HG03520 (cell line): ENCODE measurements around the gene MTHFD1L.
"Not testable (repeated sequence)": the region's sequence is repeated elsewhere in the genome, so short reads cannot be mapped to it uniquely, and the experiment has no call there.

ENCODE experiments used
- ATAC-seq: cut with Tn5 transposase; IDR thresholded peaks from one replicate; pipeline ENCODE4 v1.9.1; 2021; ENCODE audit warnings: mild to moderate bottlenecking, moderate library complexity; ENCODE audit not compliant: unreplicated experiment

MTHFD1L gene

DNA sequence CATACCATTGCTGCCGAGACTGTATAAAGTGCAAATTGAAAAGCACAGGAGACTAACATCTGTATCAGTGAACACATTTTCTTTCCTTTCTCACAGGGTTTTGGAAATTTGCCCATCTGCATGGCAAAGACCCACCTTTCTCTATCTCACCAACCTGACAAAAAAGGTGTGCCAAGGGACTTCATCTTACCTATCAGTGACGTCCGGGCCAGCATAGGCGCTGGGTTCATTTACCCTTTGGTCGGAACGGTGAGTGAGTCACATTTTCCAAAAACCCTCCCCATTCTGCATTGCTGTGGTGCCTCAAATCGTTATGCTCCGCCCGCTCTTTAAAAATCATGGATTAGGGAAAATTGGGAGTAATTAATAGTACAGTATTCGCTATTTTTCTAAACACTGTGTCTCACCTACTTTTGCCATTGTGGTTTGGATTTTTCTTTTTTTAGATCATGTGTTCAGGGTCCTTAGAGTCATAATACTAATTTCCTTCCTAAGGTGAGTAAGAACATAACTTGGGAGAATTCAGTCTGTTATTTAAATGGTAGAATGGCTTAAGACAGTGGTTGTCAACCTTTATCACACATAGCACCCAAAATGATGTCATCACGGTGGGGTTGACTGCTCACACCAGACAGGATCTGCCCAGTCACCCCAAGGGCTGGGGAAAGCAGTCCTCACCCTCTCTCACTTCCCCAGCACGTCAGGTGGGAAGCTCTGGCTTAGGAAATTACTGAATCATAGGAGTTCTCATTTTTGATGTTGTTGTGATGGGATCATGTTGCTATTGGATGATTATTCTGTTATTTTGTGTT is 171.6 kb downstream of the MTHFD1L start:
- ATAC-seq = no peak

DNA sequence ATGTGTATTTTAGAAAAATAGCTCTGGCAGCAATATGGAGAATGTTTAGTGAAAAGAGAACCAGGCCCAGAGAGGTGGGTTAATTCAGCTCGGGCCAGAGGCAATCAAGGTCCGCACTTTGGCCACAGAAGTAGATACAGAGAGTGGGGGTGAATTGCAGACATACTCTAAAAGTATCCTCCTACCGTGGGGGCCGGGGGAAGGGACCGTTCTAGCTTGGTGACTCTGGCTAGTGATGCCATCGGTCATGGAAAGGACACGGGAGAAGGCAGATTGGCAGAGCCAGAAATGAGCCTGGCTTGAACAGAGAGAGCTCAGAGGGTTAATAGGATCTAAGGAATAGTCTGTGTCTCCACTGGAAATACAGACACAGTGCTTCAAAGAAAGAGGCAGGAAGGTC is 173.1 kb downstream of the MTHFD1L start:
- ATAC-seq = no peak

DNA sequence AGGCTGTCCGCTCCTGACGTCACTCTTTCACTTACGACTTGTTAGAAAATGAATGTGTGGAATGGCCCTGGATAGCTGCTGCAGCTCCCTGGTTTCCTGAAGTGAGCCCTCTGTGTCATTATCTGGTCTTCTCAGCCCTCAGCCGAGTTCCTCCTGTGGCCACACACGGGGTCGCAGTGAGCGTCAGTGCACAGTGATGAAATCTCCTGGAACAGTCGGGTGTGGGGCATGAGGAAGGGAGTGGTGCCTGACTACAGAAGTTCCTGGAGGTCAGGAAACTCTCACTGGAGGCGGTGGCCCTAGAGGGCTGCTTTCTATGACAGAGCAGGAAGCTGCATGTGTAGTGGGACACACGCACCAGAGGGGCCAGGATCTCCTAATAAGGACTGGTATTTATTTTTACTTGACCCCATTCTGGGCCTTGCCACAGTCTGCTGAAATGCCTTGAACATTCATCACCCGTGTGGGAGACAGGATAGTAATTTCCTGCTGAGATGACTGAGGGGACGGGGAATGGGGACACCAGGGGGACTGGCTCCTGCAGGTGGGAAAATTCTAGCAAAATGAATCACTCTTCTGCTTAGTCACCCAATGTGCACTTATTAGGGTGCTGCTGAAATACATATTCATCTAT is 175.5 kb downstream of the MTHFD1L start:
- not testable (repeated sequence) for ATAC-seq

DNA sequence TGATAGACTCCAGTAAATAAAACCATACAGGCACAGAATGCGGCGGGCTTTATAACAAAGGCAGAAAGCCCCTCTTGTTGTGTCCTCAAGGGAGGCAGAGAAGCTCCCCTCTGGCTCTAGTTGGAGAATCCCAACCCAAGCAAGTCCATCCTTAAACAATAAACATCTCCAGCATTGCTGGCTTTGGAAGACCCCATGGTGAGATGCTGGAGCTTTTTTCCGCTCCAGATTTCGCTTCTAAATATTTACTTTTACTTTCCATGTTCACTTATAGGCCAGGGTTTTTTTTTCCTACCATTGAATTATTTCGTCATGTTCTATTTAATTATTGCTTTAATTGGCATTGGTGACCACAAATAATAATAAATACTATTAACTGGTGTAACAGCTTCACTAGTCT is 176.2 kb downstream of the MTHFD1L start:
- no peak for ATAC-seq

GRCh38 chr6:151042911-151043330 is 177.4 kb downstream of the MTHFD1L start:
- ATAC-seq = not testable (repeated sequence)

- ATAC-seq = no peak
These were observed 178.4 kb downstream of the MTHFD1L start for GRCh38 chr6:151043944-151044343.

DNA sequence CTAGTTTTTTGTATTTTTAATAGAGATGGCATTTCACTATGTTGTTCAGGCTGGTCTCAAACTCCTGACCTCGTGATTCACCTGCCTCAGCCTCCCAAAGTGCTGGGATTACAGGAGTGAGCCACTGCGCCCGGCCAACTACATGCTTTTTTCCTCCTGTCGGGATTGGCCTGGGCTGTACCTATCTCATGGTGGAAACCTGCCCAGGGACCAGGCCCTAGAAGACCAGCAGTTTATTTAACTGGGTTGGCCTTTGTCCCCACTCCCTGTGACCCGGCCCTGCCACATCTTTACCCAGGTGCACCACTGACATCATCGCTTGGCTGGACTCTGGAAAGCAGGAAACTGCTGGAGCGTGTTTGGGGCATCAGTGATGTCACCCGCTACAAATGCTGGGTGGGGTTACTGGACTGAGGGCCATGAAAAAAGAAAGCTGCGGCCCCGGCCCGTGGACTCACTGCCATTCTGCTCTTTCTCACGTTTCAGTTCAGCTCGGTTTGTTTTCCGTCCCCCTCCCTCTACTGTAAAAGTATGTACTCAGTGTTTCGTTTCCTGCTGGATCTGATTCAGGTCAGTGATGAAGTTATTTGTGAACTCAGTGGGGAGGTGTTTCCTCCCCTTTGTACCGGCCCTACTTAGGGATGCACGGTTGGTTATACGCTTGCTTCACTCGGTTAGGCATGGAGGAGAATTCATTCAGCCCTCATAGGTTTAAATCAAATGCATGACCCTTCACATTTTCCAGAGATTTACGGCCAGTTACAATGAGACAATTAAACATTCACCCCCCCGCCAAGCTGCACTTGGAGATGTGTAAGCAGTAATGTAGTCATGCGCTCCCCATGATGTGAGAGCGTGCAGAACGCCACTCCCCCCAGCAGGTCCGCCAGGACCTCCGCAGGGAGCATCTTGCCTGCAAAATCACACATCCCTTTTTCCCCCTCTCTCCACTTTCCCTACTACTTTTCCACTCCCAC is 179.3 kb downstream of the MTHFD1L start:
- no peak for ATAC-seq

GRCh38 chr6:151045511-151046222 is 180.2 kb downstream of the MTHFD1L start:
- not testable (repeated sequence) for ATAC-seq

- ATAC-seq = no peak
These were observed 185.7 kb downstream of the MTHFD1L start for GRCh38 chr6:151051164-151051563.

DNA sequence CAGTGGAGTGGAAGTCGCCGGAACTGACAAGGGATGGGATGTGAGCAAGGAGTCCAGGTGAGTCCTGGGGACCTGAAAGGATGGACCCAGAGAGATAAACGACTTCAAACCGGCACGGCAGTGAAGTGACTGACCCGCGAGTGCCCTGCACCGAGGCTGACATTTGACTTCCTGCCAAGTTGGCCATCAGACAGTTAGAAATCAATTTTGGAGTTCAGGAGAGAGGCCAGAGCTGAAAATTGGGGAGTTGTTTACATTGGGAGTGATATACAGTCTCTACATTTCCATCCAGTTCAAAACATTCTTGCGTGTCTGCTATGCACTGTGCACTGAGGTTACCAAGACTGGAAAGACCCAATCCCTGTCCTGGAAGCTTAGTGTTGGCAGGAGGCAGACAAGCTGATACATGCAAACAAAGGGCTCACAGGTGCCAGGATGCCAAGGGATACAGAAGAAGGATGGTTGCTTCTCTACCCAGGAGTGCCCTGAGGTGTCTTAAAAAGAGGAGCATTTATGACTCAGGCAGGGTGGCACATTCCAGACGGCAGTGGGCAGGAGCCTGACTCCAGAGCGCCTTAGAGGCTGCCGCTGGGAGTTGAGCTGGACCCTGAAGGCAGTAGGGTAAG is 186.6 kb downstream of the MTHFD1L start:
- ATAC-seq = no peak

DNA sequence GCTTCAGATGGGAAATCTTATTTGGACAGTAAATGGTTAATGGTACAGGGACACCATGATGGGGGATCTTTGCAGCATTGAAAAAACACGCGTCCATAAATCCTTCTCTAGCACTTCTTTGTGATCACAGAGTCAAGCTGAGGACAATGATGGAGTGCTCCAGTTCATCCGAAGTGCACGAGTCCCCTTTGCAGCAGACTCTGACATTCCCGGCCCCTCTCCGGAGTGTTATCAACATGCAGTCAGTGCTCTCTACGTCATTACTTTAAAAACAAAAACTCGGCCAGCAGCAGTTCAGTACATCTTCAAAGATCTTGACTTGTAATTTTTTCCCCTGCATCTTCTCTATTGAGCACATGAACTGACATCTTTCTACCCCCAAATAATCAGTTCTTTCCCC is 188.8 kb downstream of the MTHFD1L start:
- ATAC-seq = no peak

DNA sequence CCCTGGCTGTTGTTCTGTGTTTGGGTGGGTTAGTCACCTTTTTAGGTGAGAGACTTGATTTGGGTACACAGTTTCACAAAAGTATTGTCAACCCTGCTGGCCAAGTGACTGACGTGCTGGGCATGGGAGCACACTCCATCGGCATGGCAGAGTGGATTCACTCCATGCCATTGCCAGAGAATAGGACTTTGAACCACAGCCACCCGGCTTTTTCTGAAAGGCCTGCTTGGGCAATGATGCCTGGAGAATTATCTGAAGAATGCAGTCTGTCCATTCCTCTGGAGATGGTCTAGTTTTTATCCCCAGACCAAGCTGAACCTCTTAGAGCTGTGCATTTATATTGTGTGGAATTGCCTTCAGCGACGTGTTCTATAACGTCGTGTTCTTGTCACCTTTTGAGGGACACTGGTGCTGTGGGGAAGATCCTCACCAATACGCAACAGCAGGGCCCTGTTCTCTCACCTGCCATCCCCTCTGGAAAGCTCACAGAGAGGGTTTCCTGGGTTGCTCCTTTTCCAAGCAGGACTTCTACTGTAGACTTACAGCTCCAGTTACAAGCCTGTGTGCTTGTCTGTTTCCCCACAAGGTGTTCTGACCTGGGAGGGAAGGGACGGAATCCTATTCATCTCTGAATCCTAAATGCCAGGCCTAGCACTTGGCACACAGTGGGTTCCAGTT is 190.9 kb downstream of the MTHFD1L start:
- ATAC-seq = no peak

DNA sequence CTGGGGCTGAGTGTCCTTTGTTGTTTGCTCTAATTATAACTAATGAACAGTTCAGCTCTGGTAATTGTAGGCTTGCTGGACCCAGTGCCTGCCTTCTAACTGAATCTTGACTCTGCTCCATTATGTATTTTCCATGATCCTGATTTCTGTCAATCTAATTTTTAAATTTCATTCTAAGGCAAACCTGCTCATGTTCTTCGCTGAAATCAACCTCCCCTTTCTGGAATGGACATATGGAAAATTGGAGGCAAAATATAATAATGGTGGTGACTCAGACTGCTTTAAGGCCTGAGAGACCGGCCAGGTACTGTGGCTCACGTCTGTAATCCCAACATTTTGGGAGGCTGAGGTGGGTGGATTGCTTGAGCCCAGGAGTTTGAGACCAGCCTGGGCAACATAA is 191.6 kb downstream of the MTHFD1L start:
- no peak for ATAC-seq

DNA sequence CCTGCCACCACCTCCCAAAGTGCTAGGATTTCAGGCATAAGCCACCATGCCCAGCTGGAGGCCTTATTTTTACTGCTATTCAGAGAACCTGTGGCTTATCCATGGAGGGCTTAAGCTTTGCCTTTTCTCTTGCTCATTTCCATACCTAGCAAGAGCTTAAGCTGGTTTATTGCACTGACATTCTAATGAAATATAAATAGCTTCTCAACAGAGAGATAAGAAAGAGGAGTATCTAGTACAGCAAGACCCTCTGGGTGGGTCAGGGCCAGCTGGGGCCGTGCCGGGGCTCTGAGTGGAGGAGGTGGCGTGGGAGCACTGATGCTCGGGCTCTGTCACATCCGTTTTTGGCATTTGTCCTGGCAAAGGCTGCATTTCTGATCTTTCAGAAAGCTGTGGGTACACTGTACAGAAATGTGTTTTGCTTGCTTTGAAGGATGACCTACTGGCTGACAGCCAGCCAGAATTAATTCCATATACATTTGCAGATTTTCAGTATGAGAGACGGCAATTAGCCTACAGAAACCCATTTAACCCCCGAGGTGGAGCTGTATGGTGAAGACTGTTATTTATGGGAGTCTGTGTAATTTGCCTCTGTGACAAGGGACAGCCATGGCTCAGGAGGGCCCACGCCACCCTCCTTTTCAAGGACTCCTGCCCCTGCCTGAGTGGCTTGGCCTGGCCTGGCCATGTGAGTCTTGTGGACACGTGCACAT is 192.7 kb downstream of the MTHFD1L start:
- ATAC-seq = no peak

- ATAC-seq = no peak
These were observed 194.2 kb downstream of the MTHFD1L start for GRCh38 chr6:151059612-151060095.

DNA sequence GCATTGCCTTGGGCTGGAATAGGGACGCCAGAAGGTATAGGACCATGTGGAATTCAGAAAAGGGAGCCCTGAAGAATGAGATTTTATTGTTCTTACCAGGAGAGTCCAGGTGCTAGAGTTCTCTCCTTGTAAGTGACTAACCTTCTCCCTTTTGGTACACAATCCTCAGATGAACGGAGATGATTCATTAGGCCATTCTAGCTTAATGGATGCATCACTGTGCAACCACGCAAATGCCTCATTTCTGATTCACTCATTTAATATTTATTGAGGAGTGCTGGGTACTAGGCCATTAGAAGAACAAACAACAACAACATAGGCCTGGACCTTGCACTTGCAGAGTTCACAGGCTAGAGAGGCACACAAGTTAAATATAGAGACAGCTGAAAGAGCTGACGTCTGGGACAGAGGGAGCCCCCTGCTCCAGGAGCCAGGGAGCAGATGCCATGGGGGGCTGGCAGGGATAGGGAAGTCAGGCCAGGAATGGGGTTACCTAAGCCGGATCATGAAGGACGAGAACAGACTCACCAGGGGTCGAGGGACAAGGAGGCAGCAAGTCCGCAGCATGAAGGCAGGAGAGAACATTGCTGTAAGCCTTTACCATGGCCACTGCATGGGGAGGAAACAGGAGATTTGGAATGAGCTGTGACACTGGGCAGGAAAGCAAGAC is 194.7 kb downstream of the MTHFD1L start:
- no peak for ATAC-seq

- ATAC-seq = no peak
These were observed 195.4 kb downstream of the MTHFD1L start for GRCh38 chr6:151060766-151061531.

DNA sequence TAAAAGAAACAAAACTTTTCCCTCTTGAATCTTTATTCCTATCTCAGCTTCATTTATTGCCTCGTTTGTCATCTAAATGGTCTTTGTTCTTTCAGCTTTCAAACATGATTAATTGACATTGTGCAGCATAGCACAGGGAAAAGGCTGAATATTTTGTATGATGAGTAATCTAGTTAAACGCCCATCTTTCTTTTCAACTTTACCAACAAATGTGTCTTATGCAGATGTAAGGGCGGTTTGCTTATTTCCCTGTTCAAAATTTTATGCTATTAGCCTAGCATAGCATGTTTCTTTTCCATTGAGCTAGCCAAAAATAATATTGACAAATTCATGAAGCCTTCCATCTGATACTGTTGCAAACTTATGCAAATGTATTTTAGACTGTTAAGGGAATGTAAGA is 197.8 kb downstream of the MTHFD1L start:
- no peak for ATAC-seq
